K562 (cell line): Measurements from ENCODE around the gene UGT1A5. TPM values are rescaled to one million over a fixed set of nuclear protein-coding genes. Genes with fewer than 3 reads are reported as not detected.

Experiments
- ATAC-seq: fragments of 200-7000 bp; cut with Tn5 transposase; 3 replicates; pipeline ENCODE4 v1.9.1; 2020; ENCODE audit warnings: moderate library complexity
- BruUV-seq: library from RNA; stranded (reverse); fragments of 400-500 nt; replicated peaks from 2 replicates; lab custom pipeline; 2021; lab: Mats Ljungman, UMichigan
- CTCF ChIA-PET: fragments of 300-600 bp; formaldehyde crosslinking; extraction: SDS; loops from one replicate; lab custom pipeline; 2021; ENCODE audit warnings: low intra/inter-chr PET ratio; lab: Yijun Ruan, JAX
- POLR2A ChIA-PET: fragments of 300-600, 350-650 bp; sonication (Branson Sonifier 250); formaldehyde crosslinking; extraction: SDS; loops from one replicate; lab custom pipeline; 2021; ENCODE audit warnings: antibody characterized with exemption, inconsistent platforms; lab: Yijun Ruan, JAX
- DNase-seq, 4 experiments: peaks; one replicate each; pipeline versions ENCODE4 v3.0.0 to v3.0.0-alpha.2; 2011 to 2018; ENCODE audit warnings: low spot score in 3 of 4, mixed read lengths in 3 of 4; ENCODE audit errors: extremely low read depth in 1 of 4
- FAIRE-seq: peaks from 2 replicates; lab custom pipeline; 2011; peaks lifted over from hg19 to GRCh38; lab: Jason Lieb, UNC
- H2AFZ ChIP-seq: 2 replicates; pipeline ENCODE4 v1.6.0; 2011; ENCODE audit warnings: low read depth, low read length, control low read depth, inconsistent platforms
- H3K27ac ChIP-seq: fragments of 200-600 bp; 3 replicates; pipeline ENCODE4 v1.8.0; 2011; ENCODE audit warnings: low read depth, mild to moderate bottlenecking, control low read depth, inconsistent platforms, low read length, moderate library complexity, mixed read lengths; ENCODE audit errors: extremely low read depth
- H3K27me3 ChIP-seq, 2 experiments: fragments of 300-600 bp in 1 of 2; 2 replicates in 1 of 2; 3 replicates in 1 of 2; pipeline versions ENCODE4 v1.6.0 to v1.8.0; 2011; ENCODE audit warnings: inconsistent platforms in 2 of 2, low read length in 2 of 2, mild to moderate bottlenecking in 1 of 2, mixed read lengths in 1 of 2, moderate library complexity in 1 of 2; ENCODE audit not compliant: control insufficient read depth in 2 of 2, insufficient read depth in 2 of 2
- H3K36me3 ChIP-seq: fragments of 300-600 bp; 3 replicates; pipeline ENCODE4 v1.8.0; 2011; ENCODE audit warnings: mild to moderate bottlenecking, low read length, inconsistent platforms; ENCODE audit not compliant: control insufficient read depth, insufficient read depth
- H3K4me1 ChIP-seq, 2 experiments: fragments of 200-600 bp in 1 of 2; replicated peaks in 1 of 2; 2 replicates in 1 of 2; 3 replicates in 1 of 2; pipeline versions ENCODE4 v1.5.1 to v1.8.0; 2011; ENCODE audit warnings: inconsistent platforms in 2 of 2, low read length in 2 of 2, mild to moderate bottlenecking in 1 of 2, mixed read lengths in 1 of 2, moderate library complexity in 1 of 2; ENCODE audit not compliant: control insufficient read depth in 2 of 2, insufficient read depth in 2 of 2
- H3K4me2 ChIP-seq: 2 replicates; pipeline ENCODE4 v1.6.1; 2011; ENCODE audit warnings: low read length, control low read depth, inconsistent platforms, mixed read lengths; ENCODE audit not compliant: insufficient read depth
- H3K4me3 ChIP-seq: fragments of 200-600 bp; sonication (generic), shearing (Covaris generic); 2 replicates; pipeline ENCODE4 v1.5.1; 2016; ENCODE audit warnings: control low read depth, inconsistent platforms
- H3K79me2 ChIP-seq: fragments of 200-600 bp; 3 replicates; pipeline ENCODE4 v1.8.0; 2011; ENCODE audit warnings: low read length, inconsistent platforms; ENCODE audit not compliant: control insufficient read depth, insufficient read depth
- H3K9ac ChIP-seq, 2 experiments: 2 replicates each; pipeline versions ENCODE4 v1.6.0 to v1.6.1; 2011; ENCODE audit warnings: low read depth in 2 of 2, low read length in 2 of 2, control low read depth in 1 of 2, inconsistent platforms in 1 of 2, mild to moderate bottlenecking in 1 of 2, mixed read lengths in 1 of 2; ENCODE audit not compliant: insufficient read depth in 1 of 2
- H3K9me1 ChIP-seq: one replicate; pipeline ENCODE4 v1.6.0; 2011; ENCODE audit warnings: inconsistent platforms, mild to moderate bottlenecking, low read length, moderate library complexity; ENCODE audit not compliant: control insufficient read depth, insufficient read depth
- H3K9me3 ChIP-seq: replicated peaks from 2 replicates; pipeline ENCODE4 v1.5.1; 2011; ENCODE audit warnings: low read depth, low read length, inconsistent platforms; ENCODE audit not compliant: control insufficient read depth, insufficient read depth
- H4K20me1 ChIP-seq: replicated peaks from 2 replicates; pipeline ENCODE4 v1.6.1; 2011; ENCODE audit warnings: low read length, inconsistent platforms, mixed read lengths; ENCODE audit not compliant: control insufficient read depth, insufficient read depth
- BACH1 ChIP-seq: fragments of 200-800 bp; sonication (Bioruptor generic); IDR thresholded peaks from 2 replicates; pipeline ENCODE4 v1.6.1; 2016; ENCODE audit warnings: missing genetic modification characterization, missing compliant biosample characterization
- BRCA1 ChIP-seq, 2 experiments: fragments of 450-650 bp in 1 of 2; sonication (generic) in 1 of 2; formaldehyde crosslinking in 1 of 2; IDR thresholded peaks; 2 replicates each; pipeline versions ENCODE4 v1.5.0 to v1.6.1; 2017 to 2020; ENCODE audit warnings: mild to moderate bottlenecking in 1 of 2, missing genetic modification reagents in 1 of 2
- MCM3 ChIP-seq: fragments of 450-650 bp; IDR thresholded peaks from 2 replicates; pipeline ENCODE4 v1.6.1; 2016
- MECOM ChIP-seq: fragments of 250-450 bp; sonication (Bioruptor Pico); IDR thresholded peaks from 2 replicates; pipeline ENCODE4 v1.8.0; 2022; ENCODE audit warnings: inconsistent platforms
- NFE2 ChIP-seq: IDR thresholded peaks from 2 replicates; pipeline ENCODE4 v1.6.1; 2014; ENCODE audit warnings: antibody characterized with exemption, low read depth
- PHF8 ChIP-seq: fragments of 200-600 bp; sonication (generic); IDR thresholded peaks from 2 replicates; pipeline ENCODE4 v1.6.1; 2012; ENCODE audit warnings: mixed run types, mild to moderate bottlenecking, inconsistent platforms, low read length, moderate library complexity, borderline replicate concordance
- RBM17 ChIP-seq: fragments of 200-400 bp; formaldehyde crosslinking; IDR thresholded peaks from 2 replicates; pipeline ENCODE4 v1.6.1; 2017; ENCODE audit warnings: low read depth, mild to moderate bottlenecking, low read length, borderline replicate concordance
- SP1 ChIP-seq: sonication (generic); formaldehyde crosslinking; IDR thresholded peaks from 2 replicates; pipeline ENCODE4 v1.8.1; 2022; ENCODE audit warnings: mild to moderate bottlenecking, missing genetic modification reagents
- SP2 ChIP-seq: IDR thresholded peaks from 2 replicates; pipeline ENCODE4 v1.6.1; 2011; ENCODE audit warnings: mild to moderate bottlenecking, low read depth, low read length, moderate library complexity; ENCODE audit not compliant: poor library complexity, severe bottlenecking; ENCODE audit errors: extremely low read depth
- TAF7 ChIP-seq: fragments of 450-650 bp; IDR thresholded peaks from 2 replicates; pipeline ENCODE4 v1.6.1; 2016; ENCODE audit warnings: missing genetic modification characterization, missing compliant biosample characterization
- ZNF23 ChIP-seq: fragments of 250-450 bp; sonication (Bioruptor Pico); IDR thresholded peaks from 2 replicates; pipeline ENCODE4 v1.4.0; 2020; ENCODE audit warnings: mild to moderate bottlenecking
- ZNF583 ChIP-seq: fragments of 250-450 bp; sonication (Bioruptor Pico); IDR thresholded peaks from 2 replicates; pipeline ENCODE4 v1.4.0; 2020
- WGBS: fragments of 100-300 bp; shearing (Covaris generic); methylation state at CpG from one replicate; pipeline ENCODE4 v1.1.6; 2016; ENCODE audit warnings: low coverage, mixed read lengths; ENCODE audit not compliant: insufficient coverage; ENCODE audit errors: missing lambda C conversion rate; 5-methylcytosine and 5-hydroxymethylcytosine counted together
- in situ Hi-C: fragments of 300-500 bp; cut with MboI; formaldehyde crosslinking; loops from 4 replicates; pipeline ENCODE4 v1.15.0; 2018; ENCODE audit warnings: inconsistent platforms, mixed read lengths
- intact Hi-C: fragments of 100-400 bp; cut with micrococcal nuclease; formaldehyde crosslinking; loops from 2 replicates; pipeline ENCODE4 v1.14.2; 2022
- polyA plus RNA-seq, 8 experiments: library from polyadenylated mRNA; depleted of rRNA in 4 of 8; stranded (reverse) in 5 of 8; unstranded in 3 of 8; fragments of >200 nt; fragmentation: Nextera tagmentation in 2 of 8; fragmentation: Illumina TruSeq in 1 of 8; extraction: Ambion mirVana in 2 of 8; extraction: Trizol in 1 of 8; gene quantifications; 2 replicates each; pipeline versions ENCODE4 v1.2.1 to v1.2.3, GENCODE V29; 2011 to 2014; ENCODE audit warnings: inconsistent platforms in 1 of 8, missing spikeins in 1 of 8
- total RNA-seq, 7 experiments: library from RNA; depleted of rRNA in 6 of 7; stranded (reverse); fragments of >200 nt in 6 of 7; fragmentation: Illumina TruSeq in 2 of 7; extraction: Trizol in 2 of 7; gene quantifications; 2 replicates each; pipeline versions ENCODE4 v1.2.1 to v1.2.3, GENCODE V29; 2011 to 2021; ENCODE audit warnings: low replicate concordance in 1 of 7
- TF ChIP-seq, protein P1 (sequence below), 2 experiments: fragments of 450-650 bp in 1 of 2; sonication (generic) in 1 of 2; formaldehyde crosslinking; conservative IDR thresholded peaks; 2 replicates each; pipeline versions ENCODE4 v1.4.0 to v1.8.1; 2020 to 2022; ENCODE audit warnings: mild to moderate bottlenecking in 1 of 2, missing genetic modification reagents in 1 of 2
- TF ChIP-seq, protein P2 (sequence below), 3 experiments: IDR thresholded peaks in 2 of 3; conservative IDR thresholded peaks in 1 of 3; 2 replicates each; pipeline ENCODE4 v1.5.1; 2011 to 2012; ENCODE audit warnings: low read length in 3 of 3, mild to moderate bottlenecking in 3 of 3, control low read depth in 2 of 3, improper control_type of control experiment in 1 of 3, inconsistent platforms in 1 of 3, low read depth in 1 of 3, mixed read lengths in 1 of 3, moderate library complexity in 1 of 3; ENCODE audit not compliant: insufficient read depth in 2 of 3

UGT1A5 gene
- total and polyA plus RNA-seq, 9 of the 15 experiments (the other 6 are each of a cell fraction or from before 2014, with no cell fraction given): not detected

DNA sequence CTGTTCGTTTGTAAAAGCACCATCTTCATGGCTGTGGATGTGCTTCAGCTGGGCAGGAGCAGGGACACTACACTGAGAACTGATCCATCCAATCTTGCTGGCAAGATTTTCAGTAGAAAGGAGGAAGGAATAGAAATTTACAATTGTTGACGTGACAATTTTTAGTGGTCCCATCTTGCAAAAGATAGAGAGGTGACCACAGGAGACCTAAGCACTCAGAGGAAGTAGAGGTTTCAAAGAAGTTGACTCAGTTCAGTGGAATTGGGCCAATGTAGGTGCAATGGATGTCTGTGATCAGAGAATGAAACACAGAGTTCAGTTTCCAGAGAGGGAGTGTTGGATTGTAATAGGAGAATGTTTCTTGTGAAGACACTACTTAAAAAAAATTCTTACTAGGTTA lies 1.4 kb downstream of the UGT1A5 start:
- H3K4me1 ChIP-seq: 0 out of 5 replicates have a peak, but pooled peaks cover 0 to 3% of the 10 kb centered on the region in 2 experiments
- H3K36me3 ChIP-seq: no peaks in the 10 kb centered on the region
- H3K9me1 ChIP-seq: no peaks in the 10 kb centered on the region
- no peak overlapping the region for H3K27ac ChIP-seq
- no TSS peak for BruUV-seq
- intact Hi-C loops (loop anchor here (10.0 kb wide), 1 partner anchor 129 kb away; no protein-coding TSS in a partner anchor), in situ Hi-C loops (no loop called here)
- no peak overlapping the region for H2AFZ ChIP-seq
- POLR2A ChIA-PET: no interaction called here
- ATAC-seq (no peak), DNase-seq (no peak)
- WGBS: 0% methylated on average over 2 of the region's 2 CpGs
- no peak overlapping the region for H3K4me3 ChIP-seq
- H3K79me2 ChIP-seq: no peaks in the 10 kb centered on the region
- no peak for TF ChIP-seq MCM3
- TF ChIP-seq, all 486 proteins: peak for 0
- Histone ChIP-seq H3K27me3 (peaks cover 0 to 20% of the 10 kb centered on the region in 2 experiments; a peak in 2 of 5 replicates), H3K4me2 (no peak overlapping the region), H3K9me3 (no peaks in the 10 kb centered on the region), H4K20me1 (no peaks in the 10 kb centered on the region), H3K9ac (no peak overlapping the region)
- FAIRE-seq: no peak
- CTCF ChIA-PET: no interaction called here

DNA sequence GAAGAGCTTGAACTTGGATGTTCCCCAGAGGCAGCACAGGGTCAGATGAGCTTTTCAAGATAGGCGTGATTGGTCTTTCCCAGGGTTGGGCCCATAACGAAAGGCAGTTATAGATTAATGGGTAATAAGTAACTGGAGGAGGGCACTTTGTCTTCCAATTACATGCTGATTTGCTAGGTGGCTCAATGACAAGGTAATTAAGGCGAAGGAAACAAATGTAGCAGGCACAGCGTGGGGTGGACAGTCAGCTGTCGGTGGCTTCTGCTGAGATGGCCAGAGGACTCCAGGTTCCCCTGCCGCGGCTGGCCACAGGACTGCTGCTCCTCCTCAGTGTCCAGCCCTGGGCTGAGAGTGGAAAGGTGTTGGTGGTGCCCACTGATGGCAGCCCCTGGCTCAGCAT lies 5.8 kb downstream of the UGT1A5 start, which contains the start of gene UGT1A4:
Gene UGT1A4 (plus strand): TSS at position 185 of the 400 bp plus-strand sequence. CDS start 85 bp downstream, at position 270.
- DNase-seq: no peak
- Histone ChIP-seq H3K4me3 (no peak within 1 kb of the TSS), H2AFZ (no peak within 1 kb of the TSS), H3K27ac (no peak within 1 kb of the TSS), H3K9me3 (no peaks in the 10 kb centered on the region), H3K27me3 (peaks cover 0 to 10% of the 10 kb centered on the region in 2 experiments; a peak in 2 of 5 replicates), H3K4me1 (no peaks in the 10 kb centered on the region), H3K79me2 (no peaks in the 10 kb centered on the region), H3K36me3 (no peaks in the 10 kb centered on the region), H4K20me1 (no peaks in the 10 kb centered on the region), H3K9ac (no peak within 1 kb of the TSS), H3K4me2 (no peak within 1 kb of the TSS), H3K9me1 (no peaks in the 10 kb centered on the region)
- ChIA-PET POLR2A (no interaction called here), CTCF (no interaction called here)
- no TSS peak for BruUV-seq
- ATAC-seq: no peak
- intact Hi-C loops (loop anchor here (10.0 kb wide), 1 partner anchor 134 kb away; no protein-coding TSS in a partner anchor), in situ Hi-C loops (no loop called here)
- no peak for FAIRE-seq
- 13% methylated on average over 7 of the region's 7 CpGs for WGBS
- TF ChIP-seq, protein P1, sequence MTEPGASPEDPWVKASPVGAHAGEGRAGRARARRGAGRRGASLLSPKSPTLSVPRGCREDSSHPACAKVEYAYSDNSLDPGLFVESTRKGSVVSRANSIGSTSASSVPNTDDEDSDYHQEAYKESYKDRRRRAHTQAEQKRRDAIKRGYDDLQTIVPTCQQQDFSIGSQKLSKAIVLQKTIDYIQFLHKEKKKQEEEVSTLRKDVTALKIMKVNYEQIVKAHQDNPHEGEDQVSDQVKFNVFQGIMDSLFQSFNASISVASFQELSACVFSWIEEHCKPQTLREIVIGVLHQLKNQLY (CRISPR knock-in tag; conservative IDR thresholded peaks at IDR 0.05): no peak
- no peak for TF ChIP-seq PHF8
- TF ChIP-seq MECOM (CRISPR knock-in tag): no peak
- TF ChIP-seq ZNF23: no peak
- TF ChIP-seq SP1 (CRISPR knock-in tag): no peak
- no peak for TF ChIP-seq NFE2
- no peak for TF ChIP-seq BRCA1 (IDR thresholded peaks at IDR 0.05)
- no peak for TF ChIP-seq BRCA1 (CRISPR knock-in tag; IDR thresholded peaks at IDR 0.05)
- no peak for TF ChIP-seq ZNF583 (CRISPR knock-in tag)
- TF ChIP-seq RBM17: no peak
- no peak for TF ChIP-seq BACH1 (tag)
- TF ChIP-seq TAF7 (tag): no peak
- TF ChIP-seq, protein P2, sequence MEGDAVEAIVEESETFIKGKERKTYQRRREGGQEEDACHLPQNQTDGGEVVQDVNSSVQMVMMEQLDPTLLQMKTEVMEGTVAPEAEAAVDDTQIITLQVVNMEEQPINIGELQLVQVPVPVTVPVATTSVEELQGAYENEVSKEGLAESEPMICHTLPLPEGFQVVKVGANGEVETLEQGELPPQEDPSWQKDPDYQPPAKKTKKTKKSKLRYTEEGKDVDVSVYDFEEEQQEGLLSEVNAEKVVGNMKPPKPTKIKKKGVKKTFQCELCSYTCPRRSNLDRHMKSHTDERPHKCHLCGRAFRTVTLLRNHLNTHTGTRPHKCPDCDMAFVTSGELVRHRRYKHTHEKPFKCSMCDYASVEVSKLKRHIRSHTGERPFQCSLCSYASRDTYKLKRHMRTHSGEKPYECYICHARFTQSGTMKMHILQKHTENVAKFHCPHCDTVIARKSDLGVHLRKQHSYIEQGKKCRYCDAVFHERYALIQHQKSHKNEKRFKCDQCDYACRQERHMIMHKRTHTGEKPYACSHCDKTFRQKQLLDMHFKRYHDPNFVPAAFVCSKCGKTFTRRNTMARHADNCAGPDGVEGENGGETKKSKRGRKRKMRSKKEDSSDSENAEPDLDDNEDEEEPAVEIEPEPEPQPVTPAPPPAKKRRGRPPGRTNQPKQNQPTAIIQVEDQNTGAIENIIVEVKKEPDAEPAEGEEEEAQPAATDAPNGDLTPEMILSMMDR (IDR thresholded peaks at IDR 0.05 in 2 of 3, conservative IDR thresholded peaks at IDR 0.05 in 1 of 3; ENCODE audit: insufficient read depth in 2 of 3, low read depth in 1 of 3, low read length in 3 of 3): no peak
- TF ChIP-seq SP2: no peak
